H9 (cell line): Measurements from ENCODE around the gene CDC25B. TPM values are rescaled to one million over a fixed set of nuclear protein-coding genes. Genes with fewer than 3 reads are reported as not detected.
A peak's percentile ranks its signal among the peaks of the same experiment; 100 is the strongest.

Source experiments
- DNase-seq: peaks from one replicate; pipeline ENCODE4 v3.0.0-alpha.2; 2017
- H2AFZ ChIP-seq: one replicate; pipeline ENCODE4 v1.6.1; 2013; ENCODE audit warnings: mild to moderate bottlenecking, low read length, control low read depth, moderate library complexity
- H2AK5ac ChIP-seq: 2 replicates; pipeline ENCODE4 v1.6.1; 2013; ENCODE audit warnings: low read length, control low read depth, mixed read lengths; ENCODE audit not compliant: insufficient read length
- H2BK120ac ChIP-seq: one replicate; pipeline ENCODE4 v1.6.1; 2013; ENCODE audit warnings: low read depth, mild to moderate bottlenecking, low read length, control low read depth, inconsistent platforms; ENCODE audit not compliant: poor library complexity, severe bottlenecking
- H2BK12ac ChIP-seq: 2 replicates; pipeline ENCODE4 v1.6.1; 2013; ENCODE audit warnings: low read length, control low read depth, mixed read lengths, low read depth; ENCODE audit not compliant: insufficient read length
- H2BK15ac ChIP-seq: 2 replicates; pipeline ENCODE4 v1.6.1; 2013; ENCODE audit warnings: low read depth, low read length, control low read depth
- H2BK20ac ChIP-seq: one replicate; pipeline ENCODE4 v1.6.1; 2013; ENCODE audit warnings: low read depth, mild to moderate bottlenecking, low read length, control low read depth, inconsistent platforms; ENCODE audit not compliant: poor library complexity, severe bottlenecking
- H2BK5ac ChIP-seq: 2 replicates; pipeline ENCODE4 v1.6.1; 2013; ENCODE audit warnings: low read length, control low read depth, mixed read lengths; ENCODE audit not compliant: insufficient read length
- H3K14ac ChIP-seq: 2 replicates; pipeline ENCODE4 v1.6.1; 2013; ENCODE audit warnings: low read length, control low read depth; ENCODE audit not compliant: insufficient read depth
- H3K18ac ChIP-seq: 2 replicates; pipeline ENCODE4 v1.6.1; 2013; ENCODE audit warnings: low read depth, mild to moderate bottlenecking, mixed read lengths, low read length, control low read depth; ENCODE audit not compliant: insufficient read length
- H3K23ac ChIP-seq: 2 replicates; pipeline ENCODE4 v1.6.1; 2013; ENCODE audit warnings: low read length, control low read depth, mixed read lengths, low read depth; ENCODE audit not compliant: insufficient read length
- H3K23me2 ChIP-seq: 2 replicates; pipeline ENCODE4 v1.6.1; 2013; ENCODE audit warnings: low read depth, mild to moderate bottlenecking, mixed read lengths, low read length, control low read depth; ENCODE audit not compliant: insufficient read length, poor library complexity, severe bottlenecking
- H3K27ac ChIP-seq: 2 replicates; pipeline ENCODE4 v1.5.1; 2013; ENCODE audit warnings: low read length, control low read depth, mixed read lengths, low read depth; ENCODE audit not compliant: insufficient read length
- H3K27me3 ChIP-seq: 2 replicates; pipeline ENCODE4 v1.6.1; 2013; ENCODE audit warnings: low read length, control low read depth, inconsistent platforms; ENCODE audit not compliant: insufficient read depth
- H3K4ac ChIP-seq: 2 replicates; pipeline ENCODE4 v1.6.1; 2013; ENCODE audit warnings: low read depth, mild to moderate bottlenecking, control low read depth, inconsistent platforms, low read length, moderate library complexity
- H3K4me1 ChIP-seq: 2 replicates; pipeline ENCODE4 v1.6.1; 2013; ENCODE audit warnings: low read length, control low read depth, inconsistent platforms; ENCODE audit not compliant: insufficient read depth
- H3K4me2 ChIP-seq: 2 replicates; pipeline ENCODE4 v1.6.1; 2013; ENCODE audit warnings: low read length, control low read depth, mixed read lengths; ENCODE audit not compliant: insufficient read length, insufficient read depth
- H3K56ac ChIP-seq: 2 replicates; pipeline ENCODE4 v1.6.1; 2013; ENCODE audit warnings: low read depth, mild to moderate bottlenecking, mixed read lengths, low read length, control low read depth; ENCODE audit not compliant: insufficient read length
- H3K79me1 ChIP-seq: 2 replicates; pipeline ENCODE4 v1.6.1; 2013; ENCODE audit warnings: low read depth, mild to moderate bottlenecking, moderate library complexity, low read length, control low read depth, inconsistent platforms; ENCODE audit not compliant: insufficient read depth, poor library complexity, severe bottlenecking
- H3K79me2 ChIP-seq: 2 replicates; pipeline ENCODE4 v1.6.1; 2013; ENCODE audit warnings: low read length, control low read depth, inconsistent platforms; ENCODE audit not compliant: insufficient read depth
- H3K9ac ChIP-seq: 2 replicates; pipeline ENCODE4 v1.6.1; 2013; ENCODE audit warnings: low read length, control low read depth, mixed read lengths; ENCODE audit not compliant: insufficient read length; ENCODE audit errors: extremely low read depth
- H3K9me3 ChIP-seq: one replicate; pipeline ENCODE4 v1.6.1; 2013; ENCODE audit warnings: low read depth, low read length, inconsistent platforms; ENCODE audit not compliant: control insufficient read depth
- H3T11ph ChIP-seq: one replicate; pipeline ENCODE4 v1.6.1; 2013; ENCODE audit warnings: mild to moderate bottlenecking, low read length, control low read depth, inconsistent platforms
- H4K20me1 ChIP-seq: one replicate; pipeline ENCODE4 v1.6.1; 2013; ENCODE audit not compliant: control insufficient read depth, insufficient read length, insufficient read depth
- H4K5ac ChIP-seq: 2 replicates; pipeline ENCODE4 v1.6.1; 2013; ENCODE audit warnings: low read depth, mild to moderate bottlenecking, mixed read lengths, low read length, control low read depth; ENCODE audit not compliant: insufficient read length
- H4K8ac ChIP-seq: replicated peaks from 2 replicates; pipeline ENCODE4 v1.6.1; 2013; ENCODE audit warnings: low read length, control low read depth, mixed read lengths, low read depth; ENCODE audit not compliant: insufficient read length
- H4K91ac ChIP-seq: 2 replicates; pipeline ENCODE4 v1.6.1; 2013; ENCODE audit warnings: low read depth, mild to moderate bottlenecking, moderate library complexity, mixed read lengths, low read length, control low read depth; ENCODE audit not compliant: insufficient read length
- H3K27ac Mint-ChIP-seq, 3 experiments: 2 replicates in 2 of 3; 3 replicates in 1 of 3; pipeline ENCODE4 v1.8.0; 2020 to 2021; ENCODE audit warnings: mixed read lengths in 3 of 3, mild to moderate bottlenecking in 1 of 3, moderate library complexity in 1 of 3
- H3K27me3 Mint-ChIP-seq: 2 replicates; pipeline ENCODE4 v1.8.0; 2021; ENCODE audit warnings: low read depth, mild to moderate bottlenecking, moderate library complexity, mixed read lengths
- H3K36me3 Mint-ChIP-seq, 3 experiments: 2 replicates in 2 of 3; 3 replicates in 1 of 3; pipeline ENCODE4 v1.8.0; 2020 to 2021; ENCODE audit warnings: low read depth in 3 of 3, mixed read lengths in 3 of 3; ENCODE audit not compliant: insufficient read depth in 1 of 3
- H3K4me1 Mint-ChIP-seq, 2 experiments: 2 replicates each; pipeline ENCODE4 v1.8.0; 2020; ENCODE audit warnings: mixed read lengths in 2 of 2
- H3K4me3 Mint-ChIP-seq, 2 experiments: 2 replicates in 1 of 2; 3 replicates in 1 of 2; pipeline ENCODE4 v1.8.0; 2020 to 2021; ENCODE audit warnings: mild to moderate bottlenecking in 2 of 2, mixed read lengths in 2 of 2, moderate library complexity in 1 of 2
- H3K9me3 Mint-ChIP-seq, 2 experiments: 2 replicates in 1 of 2; 3 replicates in 1 of 2; pipeline ENCODE4 v1.8.0; 2020; ENCODE audit warnings: mild to moderate bottlenecking in 2 of 2, mixed read lengths in 2 of 2, moderate library complexity in 1 of 2
- CTCF ChIP-seq: fragments of 200-600 bp; sonication (generic); conservative IDR thresholded peaks from 3 replicates; pipeline ENCODE4 v1.8.0; 2021; ENCODE audit warnings: antibody characterized with exemption, mild to moderate bottlenecking
- WGBS: extraction: QIAGEN DNeasy Blood & Tissue Kit; methylation state at CpG from one replicate; pipeline ENCODE4 v1.1.7; 2013; ENCODE audit warnings: missing lambda C conversion rate, low lambda C conversion rate, mixed read lengths; ENCODE audit not compliant: insufficient read length; ENCODE audit errors: extremely low coverage; 5-methylcytosine and 5-hydroxymethylcytosine counted together
- total RNA-seq: library from RNA; stranded (reverse); gene quantifications from 2 replicates; pipeline ENCODE4 v1.2.1, GENCODE V29; 2021

The CDC25B gene
- total RNA-seq, 1 experiment from 2014 or later, result 24.0 TPM

- H3K79me2 ChIP-seq, result no peaks in the 10 kb centered on the region
- peaks cover 32 to 55% (median 48%) of the 10 kb centered on the region in 3 experiments for H3K36me3 Mint-ChIP-seq
- no peaks in the 10 kb centered on the region for H3K27me3 ChIP-seq
These were observed 6.6 kb downstream of the CDC25B start for GRCh38 chr20:3802524-3803239.

More at GRCh38 chr20:3802524-3803239, 6.6 kb downstream of the CDC25B start:
- Histone ChIP-seq H2BK120ac (no peak overlapping the region), H3K56ac (no peak overlapping the region), H3K79me1 (no peaks in the 10 kb centered on the region), H4K91ac (no peak overlapping the region), H3K23me2 (peaks cover 8% of the 10 kb centered on the region), H4K5ac (no peak overlapping the region), H3K14ac (no peak overlapping the region), H3K4me2 (no peak overlapping the region), H2BK15ac (no peak overlapping the region), H2BK12ac (no peak overlapping the region), H4K20me1 (no peaks in the 10 kb centered on the region), H2AFZ (no peak overlapping the region), H3T11ph (no peak overlapping the region), H2BK5ac (no peak overlapping the region), H3K27ac (no peak overlapping the region), H4K8ac (no peak overlapping the region), H3K9ac (no peak overlapping the region), H3K4ac (no peak overlapping the region), H3K4me1 (peaks cover 2% of the 10 kb centered on the region), H3K18ac (no peak overlapping the region), H3K23ac (no peak overlapping the region), H2AK5ac (no peak overlapping the region), H2BK20ac (no peak overlapping the region), H3K9me3 (no peaks in the 10 kb centered on the region)
- Mint-ChIP-seq H3K27ac (no peak overlapping the region; a peak in 3 of 7 replicates), H3K4me1 (peaks cover 42 to 57% of the 10 kb centered on the region in 2 experiments), H3K27me3 (no peaks in the 10 kb centered on the region; the same call in 1 of the 2 replicates), H3K4me3 (peak overlapping the region in 1 of 2 experiments; percentile 9; a peak in 1 of 5 replicates), H3K9me3 (no peaks in the 10 kb centered on the region)
- DNase-seq, result no peak
- no CpG with 5 or more reads among the region's 11 CpGs for WGBS
- TF ChIP-seq CTCF, result no peak
